ENCODE results near the gene SEMA6A. TPM values are rescaled to one million over a fixed set of nuclear protein-coding genes. Genes with fewer than 3 reads are reported as not detected.

SEMA6A gene
- polyA plus RNA-seq, 1 donor (not counting 4 experiments of a cell fraction or from before 2014, with no cell fraction given), result 0.68 TPM

DNA sequence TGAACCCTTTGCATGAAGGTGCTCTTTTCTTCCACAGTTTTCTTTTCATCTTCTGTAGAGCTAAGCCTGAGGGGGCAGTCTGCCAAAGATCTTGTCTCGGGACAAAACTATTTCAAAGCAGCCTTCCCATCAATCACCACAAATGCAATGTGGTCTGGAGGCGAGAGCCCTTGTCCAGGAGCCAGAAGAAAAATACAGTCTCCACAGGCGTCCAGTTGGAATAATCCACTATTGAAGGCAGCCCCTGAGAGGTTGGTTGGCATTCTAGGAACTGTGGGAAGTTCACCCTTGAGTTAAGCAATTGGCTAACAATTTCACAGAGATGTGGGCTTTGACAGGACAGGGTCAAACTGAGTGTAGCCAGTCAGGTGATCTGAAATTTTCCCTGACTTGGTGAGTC is 72.0 kb downstream of the SEMA6A start:
- Histone ChIP-seq H3K9ac (ENCODE audit: control insufficient read depth, extremely low read depth, insufficient read depth, low read length) (no peak overlapping the region), H3K4me1 (ENCODE audit: control insufficient read depth, extremely low read depth, insufficient read depth, low read length) (no peaks in the 10 kb centered on the region), H3K9me3 (ENCODE audit: control insufficient read depth, low read depth, low read length) (no peaks in the 10 kb centered on the region), H3K27me3 (ENCODE audit: control insufficient read depth, extremely low read depth, insufficient read depth, low read length) (no peaks in the 10 kb centered on the region), H3K79me2 (ENCODE audit: control insufficient read depth, insufficient read depth, low read length) (no peaks in the 10 kb centered on the region), H2AFZ (ENCODE audit: control insufficient read depth, low read length) (no peak overlapping the region), H3K9me1 (ENCODE audit: control insufficient read depth, extremely low read depth, insufficient read depth, low read length) (no peaks in the 10 kb centered on the region), H3K4me3 (ENCODE audit: control insufficient read depth in 2 of 3, extremely low read depth in 1 of 3, insufficient read depth in 2 of 3, low read depth in 1 of 3, low read length in 3 of 3) (no peak overlapping the region), H4K20me1 (ENCODE audit: control insufficient read depth, extremely low read depth, insufficient read depth, low read length) (no peaks in the 10 kb centered on the region), H3K36me3 (ENCODE audit: control insufficient read depth in 2 of 2, extremely low read depth in 1 of 2, insufficient read depth in 2 of 2, low read length in 2 of 2) (no peaks in the 10 kb centered on the region), H3K27ac (ENCODE audit: control insufficient read depth, insufficient read depth, low read length) (no peak overlapping the region), H3K4me2 (ENCODE audit: control insufficient read depth, extremely low read depth, insufficient read depth, low read depth, low read length) (no peak overlapping the region)
- TF ChIP-seq, protein P1, sequence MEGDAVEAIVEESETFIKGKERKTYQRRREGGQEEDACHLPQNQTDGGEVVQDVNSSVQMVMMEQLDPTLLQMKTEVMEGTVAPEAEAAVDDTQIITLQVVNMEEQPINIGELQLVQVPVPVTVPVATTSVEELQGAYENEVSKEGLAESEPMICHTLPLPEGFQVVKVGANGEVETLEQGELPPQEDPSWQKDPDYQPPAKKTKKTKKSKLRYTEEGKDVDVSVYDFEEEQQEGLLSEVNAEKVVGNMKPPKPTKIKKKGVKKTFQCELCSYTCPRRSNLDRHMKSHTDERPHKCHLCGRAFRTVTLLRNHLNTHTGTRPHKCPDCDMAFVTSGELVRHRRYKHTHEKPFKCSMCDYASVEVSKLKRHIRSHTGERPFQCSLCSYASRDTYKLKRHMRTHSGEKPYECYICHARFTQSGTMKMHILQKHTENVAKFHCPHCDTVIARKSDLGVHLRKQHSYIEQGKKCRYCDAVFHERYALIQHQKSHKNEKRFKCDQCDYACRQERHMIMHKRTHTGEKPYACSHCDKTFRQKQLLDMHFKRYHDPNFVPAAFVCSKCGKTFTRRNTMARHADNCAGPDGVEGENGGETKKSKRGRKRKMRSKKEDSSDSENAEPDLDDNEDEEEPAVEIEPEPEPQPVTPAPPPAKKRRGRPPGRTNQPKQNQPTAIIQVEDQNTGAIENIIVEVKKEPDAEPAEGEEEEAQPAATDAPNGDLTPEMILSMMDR (optimal IDR thresholded peaks at IDR 0.05 in 1 of 3, IDR thresholded peaks at IDR 0.05 in 1 of 3, conservative IDR thresholded peaks at IDR 0.05 in 1 of 3; ENCODE audit: extremely low read depth in 1 of 3, insufficient read depth in 2 of 3, low read length in 3 of 3), result no peak
- TF ChIP-seq EZH2 (IDR thresholded peaks at IDR 0.05; ENCODE audit: low read length), result no peak
- dilution Hi-C loops (cut with MboI; ENCODE audit: extremely low pct_ligation_motif_present, low sequenced_read_pairs), result no loop called here
- DNase-seq (ENCODE audit: low read depth, low spot score) (no peak), FAIRE-seq (no peak)

DNA sequence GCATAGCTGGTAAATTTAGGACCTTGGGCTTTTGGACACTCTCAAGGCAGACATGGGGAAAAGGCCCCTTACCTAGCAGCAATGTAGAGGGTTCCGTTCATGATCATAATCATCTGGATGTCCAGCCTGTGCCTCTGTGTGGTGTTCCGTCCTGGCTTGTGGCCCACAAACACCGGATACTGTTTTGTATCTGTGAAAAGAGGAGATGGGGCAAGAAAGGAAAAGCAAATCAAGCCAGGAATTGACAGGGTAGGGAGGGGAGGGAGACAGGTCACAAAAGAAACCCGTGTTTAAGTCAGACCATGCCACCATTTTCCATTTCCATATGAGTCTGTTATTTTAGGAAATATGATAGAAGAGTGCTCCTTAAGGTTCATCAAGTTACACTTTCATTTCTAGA is 72.5 kb downstream of the SEMA6A start:
- no peaks in the 10 kb centered on the region for H3K9me1 ChIP-seq (ENCODE audit: control insufficient read depth, extremely low read depth, insufficient read depth, low read length)
- H3K4me2 ChIP-seq (ENCODE audit: control insufficient read depth, extremely low read depth, insufficient read depth, low read depth, low read length), result no peak overlapping the region
- no peak for FAIRE-seq

More for the DNA sequence above, 72.5 kb downstream of the SEMA6A start:
- H3K4me3 ChIP-seq (ENCODE audit: control insufficient read depth in 2 of 3, extremely low read depth in 1 of 3, insufficient read depth in 2 of 3, low read depth in 1 of 3, low read length in 3 of 3), result no peak overlapping the region
- no peaks in the 10 kb centered on the region for H4K20me1 ChIP-seq (ENCODE audit: control insufficient read depth, extremely low read depth, insufficient read depth, low read length)
- dilution Hi-C loops (cut with MboI; ENCODE audit: extremely low pct_ligation_motif_present, low sequenced_read_pairs), result no loop called here
- H3K27ac ChIP-seq (ENCODE audit: control insufficient read depth, insufficient read depth, low read length), result no peak overlapping the region
- H3K36me3 ChIP-seq (ENCODE audit: control insufficient read depth in 2 of 2, extremely low read depth in 1 of 2, insufficient read depth in 2 of 2, low read length in 2 of 2), result no peaks in the 10 kb centered on the region
- no peaks in the 10 kb centered on the region for H3K9me3 ChIP-seq (ENCODE audit: control insufficient read depth, low read depth, low read length)
- no peaks in the 10 kb centered on the region for H3K79me2 ChIP-seq (ENCODE audit: control insufficient read depth, insufficient read depth, low read length)
- H3K9ac ChIP-seq (ENCODE audit: control insufficient read depth, extremely low read depth, insufficient read depth, low read length), result no peak overlapping the region
- no peak for DNase-seq (ENCODE audit: low read depth, low spot score)
- no peak overlapping the region for H2AFZ ChIP-seq (ENCODE audit: control insufficient read depth, low read length)
- TF ChIP-seq, protein P1 (optimal IDR thresholded peaks at IDR 0.05 in 1 of 3, IDR thresholded peaks at IDR 0.05 in 1 of 3, conservative IDR thresholded peaks at IDR 0.05 in 1 of 3; ENCODE audit: extremely low read depth in 1 of 3, insufficient read depth in 2 of 3, low read length in 3 of 3), result no peak
- no peak for TF ChIP-seq EZH2 (IDR thresholded peaks at IDR 0.05; ENCODE audit: low read length)
- H3K27me3 ChIP-seq (ENCODE audit: control insufficient read depth, extremely low read depth, insufficient read depth, low read length), result no peaks in the 10 kb centered on the region
- H3K4me1 ChIP-seq (ENCODE audit: control insufficient read depth, extremely low read depth, insufficient read depth, low read length), result no peaks in the 10 kb centered on the region
